Activated naive CD4-positive, alpha-beta T cell treated with anti-CD3 and anti-CD28 coated beads, Interleukin-2, amount 50 U/mL, for 24 hours (primary cell): ENCODE results near the gene LHX4.

ENCODE experiments used
- H3K27ac Mint-ChIP-seq: one replicate; pipeline ENCODE4 v1.8.0; 2021; ENCODE audit warnings: mild to moderate bottlenecking, mixed read lengths
- H3K27me3 Mint-ChIP-seq: one replicate; pipeline ENCODE4 v1.8.0; 2021; ENCODE audit warnings: mixed read lengths
- H3K36me3 Mint-ChIP-seq: one replicate; pipeline ENCODE4 v1.8.0; 2021; ENCODE audit warnings: mixed read lengths
- H3K4me1 Mint-ChIP-seq: one replicate; pipeline ENCODE4 v1.8.0; 2021; ENCODE audit warnings: mixed read lengths
- H3K4me3 Mint-ChIP-seq: one replicate; pipeline ENCODE4 v1.8.0; 2021; ENCODE audit warnings: mild to moderate bottlenecking, mixed read lengths
- H3K9me3 Mint-ChIP-seq: one replicate; pipeline ENCODE4 v1.8.0; 2021; ENCODE audit warnings: mixed read lengths

The LHX4 gene

GRCh38 chr1:180299479-180300221, 69.6 kb downstream of the LHX4 start:
- no peak overlapping the region for H3K4me3 Mint-ChIP-seq
- H3K36me3 Mint-ChIP-seq: peaks cover 25% of the 10 kb centered on the region
- no peaks in the 10 kb centered on the region for H3K27me3 Mint-ChIP-seq
- H3K4me1 Mint-ChIP-seq: peaks cover 27% of the 10 kb centered on the region
- no peak overlapping the region for H3K27ac Mint-ChIP-seq
- H3K9me3 Mint-ChIP-seq: no peaks in the 10 kb centered on the region

DNA sequence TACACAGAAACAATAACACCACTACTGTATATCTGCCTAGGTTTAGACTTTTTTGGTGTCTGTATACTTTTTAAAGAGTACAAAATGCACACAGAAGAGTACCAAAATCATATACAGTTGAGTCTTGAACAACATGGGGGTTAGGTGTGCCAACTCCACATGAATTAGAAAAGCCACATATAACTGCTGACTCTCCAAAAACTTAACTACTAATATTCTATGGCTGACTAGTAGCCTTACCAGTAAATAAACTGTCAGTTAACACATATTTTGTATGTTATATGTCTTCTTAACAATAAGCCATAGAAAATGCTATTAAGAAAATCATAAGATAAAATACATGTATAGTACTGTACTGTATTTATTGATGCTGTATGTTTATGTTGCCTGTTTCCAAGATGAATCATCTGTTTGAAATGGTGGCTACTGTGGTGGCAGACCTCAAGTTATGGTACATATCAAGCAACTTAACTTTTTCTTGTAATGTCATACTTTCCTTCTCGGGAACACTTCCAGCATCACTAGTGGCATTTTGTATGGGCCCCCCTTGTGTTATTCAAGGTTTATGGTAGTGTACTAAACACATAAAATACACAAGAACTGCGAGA, 71.2 kb downstream of the LHX4 start:
- no peak overlapping the region for H3K27ac Mint-ChIP-seq
- H3K9me3 Mint-ChIP-seq: no peaks in the 10 kb centered on the region
- H3K4me3 Mint-ChIP-seq: no peak overlapping the region
- H3K36me3 Mint-ChIP-seq: peaks cover 13% of the 10 kb centered on the region
- no peaks in the 10 kb centered on the region for H3K27me3 Mint-ChIP-seq
- peaks cover 21% of the 10 kb centered on the region for H3K4me1 Mint-ChIP-seq

GRCh38 chr1:180309338-180309737, 79.3 kb downstream of the LHX4 start:
- no peaks in the 10 kb centered on the region for H3K4me1 Mint-ChIP-seq
- peaks cover 5% of the 10 kb centered on the region for H3K9me3 Mint-ChIP-seq
- H3K36me3 Mint-ChIP-seq: peaks cover 37% of the 10 kb centered on the region
- no peak overlapping the region for H3K4me3 Mint-ChIP-seq
- no peak overlapping the region for H3K27ac Mint-ChIP-seq
- no peaks in the 10 kb centered on the region for H3K27me3 Mint-ChIP-seq

DNA sequence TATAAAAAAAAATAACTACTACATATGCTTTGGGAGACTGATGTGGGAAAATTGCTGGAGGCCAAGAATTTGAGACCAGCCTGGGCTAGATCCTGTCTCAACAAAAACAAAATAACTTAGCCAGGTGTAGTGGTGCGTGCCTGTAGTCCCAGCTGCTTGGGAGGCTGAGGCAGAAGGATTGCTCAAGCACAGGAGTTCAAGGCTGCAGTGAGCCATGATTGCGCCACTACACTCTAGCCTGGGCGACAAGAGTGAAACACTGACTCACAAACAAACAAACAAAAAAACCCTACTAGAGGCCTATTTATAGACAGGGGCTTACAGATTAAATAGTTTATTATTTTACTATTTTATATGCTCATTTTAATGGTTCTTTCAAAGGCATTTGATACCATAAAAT, 80.0 kb downstream of the LHX4 start:
- H3K4me1 Mint-ChIP-seq: no peaks in the 10 kb centered on the region
- H3K4me3 Mint-ChIP-seq: no peak overlapping the region
- no peaks in the 10 kb centered on the region for H3K27me3 Mint-ChIP-seq
- peaks cover 5% of the 10 kb centered on the region for H3K9me3 Mint-ChIP-seq
- H3K27ac Mint-ChIP-seq: no peak overlapping the region
- peaks cover 40% of the 10 kb centered on the region for H3K36me3 Mint-ChIP-seq

DNA sequence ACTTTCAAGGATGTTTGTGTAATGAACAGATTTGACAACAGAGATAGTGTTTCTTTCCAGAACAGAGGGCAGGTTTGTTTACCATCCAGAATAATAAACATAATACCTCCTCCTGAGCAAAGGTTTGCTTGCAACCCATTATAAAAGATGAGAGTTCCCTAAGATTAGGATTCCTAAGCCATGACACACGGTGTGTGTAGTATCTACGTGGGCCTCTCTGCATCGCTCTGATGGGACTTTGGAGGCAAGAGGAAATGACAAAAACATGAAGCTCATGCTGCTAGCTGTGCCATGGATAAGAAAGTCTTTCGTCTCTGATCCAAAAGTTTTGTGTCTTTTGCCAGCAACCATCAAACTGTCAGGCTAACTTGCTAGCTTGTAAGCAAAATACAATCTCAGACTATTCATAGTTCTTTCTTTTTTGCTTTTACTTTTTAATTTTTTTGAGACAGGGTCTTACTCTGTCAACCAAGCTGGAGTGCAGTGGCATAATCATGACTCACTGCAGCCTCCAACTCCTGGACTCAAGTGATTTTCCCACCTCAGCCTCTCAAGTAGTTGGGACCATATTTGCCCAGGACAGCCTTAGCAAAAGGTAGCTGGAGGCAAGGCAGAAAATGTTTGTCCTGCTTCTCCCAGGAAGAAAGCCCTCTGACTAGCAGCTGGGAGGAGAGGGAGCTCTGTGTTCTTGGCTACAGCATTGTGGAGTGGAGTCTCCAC, 81.1 kb downstream of the LHX4 start:
- peaks cover 5% of the 10 kb centered on the region for H3K9me3 Mint-ChIP-seq
- H3K36me3 Mint-ChIP-seq: peaks cover 42% of the 10 kb centered on the region
- H3K4me1 Mint-ChIP-seq: no peaks in the 10 kb centered on the region
- no peak overlapping the region for H3K4me3 Mint-ChIP-seq
- H3K27ac Mint-ChIP-seq: no peak overlapping the region
- H3K27me3 Mint-ChIP-seq: no peaks in the 10 kb centered on the region

- Mint-ChIP-seq H3K4me1 (peaks cover 7% of the 10 kb centered on the region), H3K9me3 (peaks cover 4% of the 10 kb centered on the region), H3K27me3 (no peaks in the 10 kb centered on the region), H3K27ac (no peak overlapping the region), H3K4me3 (no peak overlapping the region), H3K36me3 (peaks cover 38% of the 10 kb centered on the region)
These were observed 82.9 kb downstream of the LHX4 start for GRCh38 chr1:180312926-180313325.

GRCh38 chr1:180327089-180327488, 97.0 kb downstream of the LHX4 start:
- no peaks in the 10 kb centered on the region for H3K27me3 Mint-ChIP-seq
- H3K27ac Mint-ChIP-seq: no peak overlapping the region
- H3K4me1 Mint-ChIP-seq: peaks cover 4% of the 10 kb centered on the region
- no peak overlapping the region for H3K4me3 Mint-ChIP-seq
- H3K9me3 Mint-ChIP-seq: peaks cover 26% of the 10 kb centered on the region
- peaks cover 33% of the 10 kb centered on the region for H3K36me3 Mint-ChIP-seq
